Mesenteric fat pad (tissue), 1 donor: ENCODE data around the gene NAV2. TPM values are rescaled to one million over a fixed set of nuclear protein-coding genes. Genes with fewer than 3 reads are reported as not detected.
"Not testable (repeated sequence)": the region's sequence is repeated elsewhere in the genome, so short reads cannot be mapped to it uniquely, and the experiment has no call there.

ENCODE experiments used
- DNase-seq: peaks from one replicate; pipeline ENCODE4 v3.0.0-alpha.2; 2020; ENCODE audit warnings: low spot score
- total RNA-seq: library from RNA; stranded (reverse); fragmentation: NEBNext Ultra II Directional; extraction: Animal tissue kit (Norgen Biotek cat#: 25700); gene quantifications from one replicate; pipeline ENCODE4 v1.2.1, GENCODE V29; 2021
- donor health status: DM: yes; HTN: yes; CAD: no.

The NAV2 gene
- total RNA-seq, 1 donor from 2014 or later: 13.7 TPM

DNA sequence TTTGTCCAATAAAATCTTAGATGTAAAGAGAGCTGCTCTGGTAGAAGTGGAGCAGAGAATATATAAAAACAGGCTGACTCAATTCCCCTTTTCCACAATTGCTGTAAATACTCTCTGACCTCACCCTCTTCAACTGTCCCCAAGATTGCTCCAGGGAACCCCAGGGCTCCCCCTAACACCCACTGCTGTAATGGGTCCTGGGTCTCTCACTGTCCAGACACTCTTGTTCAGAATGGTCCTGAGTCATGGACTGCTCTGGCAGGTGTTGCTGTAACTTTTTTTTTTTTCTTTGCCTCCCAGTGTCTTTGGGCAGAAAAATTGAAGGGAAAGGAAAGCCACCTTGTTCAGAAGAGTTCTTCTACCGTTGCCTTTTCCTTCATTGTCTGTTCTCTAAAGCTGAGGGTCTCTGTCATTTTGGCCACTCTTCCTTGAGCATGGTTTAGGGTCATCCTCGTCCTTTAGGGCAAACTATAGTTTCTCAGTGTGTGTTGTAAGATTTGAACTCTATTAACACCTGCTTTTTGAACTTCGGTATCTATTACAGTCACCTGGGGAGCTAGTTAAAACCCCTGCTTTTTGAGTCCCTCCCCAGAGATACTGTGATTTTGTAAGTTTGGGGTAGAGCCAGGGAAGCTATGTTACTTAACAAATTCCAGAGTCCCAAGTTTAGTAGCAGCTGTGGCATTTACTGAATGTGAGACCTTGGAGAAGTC is 209.5 kb downstream of the NAV2 start:
- DNase-seq: no peak

- no peak for DNase-seq
These were observed 210.0 kb downstream of the NAV2 start for GRCh38 chr11:19922689-19923035.

DNA sequence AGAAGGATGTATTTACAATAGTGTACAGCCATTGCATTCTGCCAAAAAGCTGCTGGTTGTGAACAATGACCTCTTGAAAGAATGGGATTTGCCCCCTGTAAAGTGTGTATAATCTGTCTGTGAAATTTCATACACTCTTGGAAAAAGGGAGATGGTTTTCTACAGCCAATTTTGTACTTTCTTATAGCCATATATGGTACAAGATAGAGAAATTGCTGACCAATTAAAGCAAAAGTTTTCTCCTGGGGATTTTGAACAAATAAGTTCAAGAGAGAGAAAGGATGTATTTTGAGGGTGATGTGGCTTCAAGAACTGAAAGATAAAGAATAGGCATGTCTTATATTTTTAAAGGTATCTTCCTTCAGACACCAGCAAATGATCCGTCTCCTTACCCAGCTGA is 211.0 kb downstream of the NAV2 start:
- no peak for DNase-seq

DNA sequence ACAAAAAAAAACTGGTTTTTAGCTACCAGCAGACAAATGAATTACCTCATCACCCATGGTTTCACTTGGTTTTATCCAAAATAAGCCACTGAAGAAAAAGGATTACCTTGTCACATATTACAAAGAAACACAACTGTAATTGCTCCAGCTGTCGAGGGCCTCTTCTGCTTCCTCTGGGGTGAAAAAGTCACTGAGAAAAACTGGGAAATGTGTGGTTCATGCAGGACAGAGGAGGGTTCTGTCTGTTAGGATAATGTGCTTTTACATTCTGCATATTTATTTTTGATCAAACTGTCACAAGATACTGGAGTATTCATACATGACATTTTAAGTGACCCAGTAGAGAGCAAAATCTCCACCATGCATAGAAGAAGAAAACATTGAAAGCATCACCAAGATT is 211.7 kb downstream of the NAV2 start:
- DNase-seq: no peak

DNA sequence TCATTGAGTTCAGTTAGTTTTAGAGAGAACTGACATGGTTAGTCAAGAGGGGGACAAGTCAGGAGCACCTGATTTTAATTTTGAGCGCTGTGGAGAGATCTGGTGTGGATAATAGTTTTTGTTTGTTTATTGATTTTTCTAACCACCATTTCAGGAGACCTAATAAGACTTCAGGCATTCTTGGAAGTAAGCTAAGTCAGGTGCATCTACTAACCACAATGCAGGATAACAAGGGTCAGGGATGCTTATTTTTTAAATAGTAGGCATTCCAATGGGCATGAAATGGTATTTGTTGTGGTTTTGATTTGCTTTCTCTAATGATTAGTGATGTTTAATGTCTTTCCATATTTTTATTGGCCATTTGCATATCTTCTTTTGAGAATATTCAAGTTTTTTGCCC is 212.1 kb downstream of the NAV2 start:
- DNase-seq: no peak

- DNase-seq: not testable (repeated sequence)
These were observed 214.8 kb downstream of the NAV2 start for GRCh38 chr11:19927403-19927802.

DNA sequence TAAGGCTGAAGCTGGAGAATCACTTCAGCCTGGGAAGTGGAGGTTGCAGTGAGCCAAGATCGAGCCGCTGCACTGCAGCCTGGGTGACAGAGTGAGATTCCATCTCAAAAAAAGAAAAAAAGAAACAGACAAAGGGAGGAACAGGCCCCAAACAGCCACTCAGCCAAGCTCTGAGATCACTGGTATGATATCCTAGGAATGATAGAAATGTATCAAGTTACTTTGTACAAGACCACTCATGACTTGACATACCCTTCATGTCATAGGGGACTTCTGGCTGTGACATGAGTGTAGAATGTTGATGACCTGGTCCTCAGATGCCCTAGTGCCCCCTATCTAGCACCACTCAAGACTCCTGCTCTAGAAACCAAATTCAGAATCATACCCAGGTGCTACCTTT is 216.5 kb downstream of the NAV2 start:
- no peak for DNase-seq

GRCh38 chr11:19929655-19930054 is 217.0 kb downstream of the NAV2 start:
- DNase-seq: no peak

GRCh38 chr11:19931141-19931770 is 218.6 kb downstream of the NAV2 start:
- no peak for DNase-seq

GRCh38 chr11:19931771-19932369 is 219.2 kb downstream of the NAV2 start:
- DNase-seq: no peak

DNA sequence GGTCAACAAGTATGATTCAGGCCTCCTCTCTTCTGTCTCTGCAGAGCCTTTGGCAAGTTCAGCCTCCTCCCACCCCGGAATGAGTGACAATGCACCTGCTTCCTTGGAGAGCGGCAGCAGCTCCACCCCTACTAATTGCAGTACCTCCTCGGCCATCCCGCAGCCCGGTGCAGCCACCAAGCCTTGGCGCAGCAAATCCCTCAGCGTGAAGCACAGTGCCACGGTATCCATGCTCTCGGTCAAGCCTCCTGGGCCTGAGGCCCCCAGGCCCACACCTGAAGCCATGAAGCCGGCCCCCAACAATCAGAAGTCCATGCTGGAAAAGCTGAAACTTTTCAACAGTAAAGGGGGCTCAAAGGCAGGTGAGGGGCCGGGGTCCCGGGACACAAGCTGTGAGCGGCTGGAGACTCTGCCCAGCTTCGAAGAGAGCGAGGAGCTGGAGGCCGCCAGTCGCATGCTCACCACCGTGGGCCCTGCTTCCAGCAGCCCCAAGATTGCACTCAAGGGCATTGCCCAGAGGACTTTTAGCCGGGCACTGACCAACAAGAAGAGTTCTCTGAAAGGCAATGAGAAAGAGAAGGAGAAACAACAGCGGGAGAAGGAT is 220.6 kb downstream of the NAV2 start:
- no peak for DNase-seq

DNA sequence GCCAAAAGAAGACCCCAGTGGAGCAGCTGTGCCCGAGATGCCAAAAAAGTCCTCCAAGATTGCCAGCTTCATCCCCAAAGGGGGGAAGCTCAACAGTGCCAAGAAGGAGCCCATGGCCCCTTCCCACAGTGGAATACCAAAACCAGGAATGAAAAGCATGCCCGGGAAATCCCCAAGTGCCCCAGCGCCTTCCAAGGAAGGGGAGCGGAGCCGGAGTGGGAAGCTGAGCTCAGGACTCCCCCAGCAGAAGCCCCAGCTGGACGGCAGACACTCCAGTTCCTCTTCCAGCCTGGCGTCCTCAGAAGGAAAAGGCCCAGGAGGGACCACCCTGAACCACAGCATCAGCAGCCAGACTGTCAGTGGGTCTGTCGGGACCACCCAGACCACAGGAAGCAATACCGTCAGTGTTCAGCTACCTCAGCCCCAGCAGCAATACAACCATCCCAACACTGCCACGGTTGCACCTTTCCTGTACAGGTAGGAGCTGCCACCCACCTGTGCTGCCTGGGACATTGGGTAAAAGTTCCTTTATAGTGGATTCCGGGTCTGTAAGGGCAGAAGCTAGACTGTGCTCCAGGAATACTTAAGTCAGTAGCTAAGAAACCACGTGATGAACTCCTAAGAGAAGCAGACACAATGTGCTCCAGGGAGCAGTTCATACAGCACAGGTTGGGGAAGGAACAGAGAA is 221.3 kb downstream of the NAV2 start:
- DNase-seq: no peak

DNA sequence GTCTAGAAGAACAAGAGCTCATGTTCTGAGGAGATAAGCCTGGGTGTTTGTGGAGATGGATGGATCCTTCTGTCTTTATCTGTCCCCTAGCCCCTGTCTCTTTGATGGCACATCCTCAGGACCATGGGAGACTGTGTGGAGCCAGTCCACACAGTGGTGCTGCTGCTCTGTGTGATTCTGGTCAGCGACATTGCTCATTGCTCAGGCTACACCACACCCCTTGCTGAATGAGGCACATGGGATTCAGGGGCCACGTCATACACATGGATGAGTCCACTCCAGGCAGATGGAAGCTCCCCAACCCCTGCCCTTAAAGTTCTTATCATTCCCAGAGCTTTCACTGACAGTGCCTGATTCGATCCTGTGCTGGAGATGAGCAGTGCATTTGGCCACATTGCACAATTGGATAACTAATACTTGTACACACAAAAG is 222.2 kb downstream of the NAV2 start:
- DNase-seq: no peak

- no peak for DNase-seq
These were observed 222.9 kb downstream of the NAV2 start for GRCh38 chr11:19935507-19935906.

GRCh38 chr11:19936461-19936860 is 223.8 kb downstream of the NAV2 start:
- no peak for DNase-seq

DNA sequence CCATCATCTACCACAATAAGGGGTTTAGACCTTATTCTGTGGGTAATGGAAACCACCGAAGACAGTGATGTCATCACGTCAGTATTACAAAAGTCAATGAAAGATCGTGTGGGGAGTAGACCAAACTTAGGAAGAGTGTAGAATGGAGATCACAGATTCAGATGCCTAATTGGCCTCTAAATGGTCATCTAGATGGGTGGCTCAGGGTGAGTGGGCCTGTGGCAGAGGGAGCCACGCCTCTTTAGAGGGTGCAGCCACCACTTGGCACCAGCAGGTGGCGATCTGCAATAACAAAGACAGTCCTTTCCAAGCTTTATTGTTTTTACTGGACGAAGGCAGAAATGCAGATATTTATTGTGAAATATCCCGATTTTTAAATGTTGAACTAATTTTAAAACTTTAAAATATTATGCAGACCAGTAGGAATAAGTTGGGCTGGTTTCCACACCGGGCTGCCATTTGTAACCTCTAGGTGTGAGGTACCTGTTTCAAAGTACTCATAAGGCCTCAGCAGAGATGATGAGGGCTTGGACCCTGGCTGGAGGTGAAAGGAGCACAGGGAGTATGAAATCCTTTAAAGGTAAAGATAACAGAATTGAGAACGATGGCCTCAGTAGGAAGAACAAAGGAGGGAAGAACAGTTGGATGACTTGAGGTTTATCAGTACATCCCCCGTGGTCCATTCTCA is 225.7 kb downstream of the NAV2 start:
- no peak for DNase-seq

DNA sequence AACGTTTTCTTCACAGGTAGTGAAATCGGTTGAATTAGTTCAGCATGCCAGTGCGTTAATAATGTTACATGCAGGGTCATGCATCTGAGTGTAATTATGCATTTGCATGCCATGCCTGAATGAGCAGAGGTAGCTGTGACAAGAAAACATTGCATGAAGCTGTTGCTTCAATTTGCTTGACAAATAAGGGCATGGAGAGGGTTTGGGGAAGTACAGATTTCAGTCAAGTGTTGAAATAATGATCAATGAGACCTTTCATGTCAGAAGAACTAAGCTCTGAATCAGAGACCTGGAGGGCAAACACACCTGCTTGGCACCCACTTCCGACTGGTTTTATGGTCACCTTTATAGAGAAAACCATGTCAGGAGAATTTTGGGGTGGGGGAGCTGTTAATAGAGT is 226.2 kb downstream of the NAV2 start:
- no peak for DNase-seq

DNA sequence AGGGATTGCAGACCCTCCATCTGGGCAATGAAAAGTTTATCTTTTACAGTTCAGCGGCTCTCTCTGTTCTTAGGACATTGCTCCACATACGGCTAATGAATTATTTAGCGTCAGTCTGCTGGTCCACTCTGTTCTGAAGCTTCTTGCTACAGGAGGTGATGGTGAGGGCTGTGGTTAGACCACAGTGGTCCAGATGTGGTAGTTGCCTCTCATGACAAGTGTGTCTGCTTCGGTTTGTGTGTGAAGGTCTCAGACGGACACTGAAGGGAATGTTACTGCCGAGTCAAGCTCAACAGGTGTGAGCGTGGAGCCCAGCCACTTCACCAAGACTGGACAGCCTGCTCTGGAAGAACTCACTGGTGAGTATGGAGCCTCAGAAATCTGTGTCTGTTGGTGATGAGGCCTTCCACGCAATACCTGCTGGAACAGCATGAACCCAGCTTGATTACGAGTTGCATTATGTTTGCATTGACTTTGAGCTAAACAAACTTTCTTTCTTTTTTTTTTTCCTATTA is 226.8 kb downstream of the NAV2 start:
- no peak for DNase-seq

DNA sequence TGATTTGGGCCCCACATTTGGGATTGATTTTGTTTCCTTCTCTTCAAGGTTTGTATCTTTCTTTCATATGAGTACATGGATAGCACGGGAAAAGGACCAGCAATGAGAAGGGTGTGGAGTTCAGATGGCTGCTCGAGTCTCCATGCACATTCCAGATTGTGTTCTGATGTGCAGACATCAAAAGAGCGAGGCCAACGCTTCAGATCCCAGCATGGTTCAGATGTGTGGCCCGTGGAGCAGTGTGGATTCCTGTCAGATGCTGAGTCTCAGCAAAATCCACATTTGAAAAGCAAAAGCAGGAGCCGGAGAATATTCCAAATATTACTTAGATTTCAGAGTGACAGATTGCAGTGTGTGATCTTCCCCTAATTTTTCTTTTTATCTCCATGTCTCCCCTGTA is 228.2 kb downstream of the NAV2 start:
- DNase-seq: no peak

- DNase-seq: no peak
These were observed 234.0 kb downstream of the NAV2 start for GRCh38 chr11:19946681-19947080.

GRCh38 chr11:19947537-19948114 is 235.0 kb downstream of the NAV2 start:
- no peak for DNase-seq
